ENCODE data around the gene NBEA.

NBEA gene

GRCh38 chr13:35512271-35512920 is 570.3 kb downstream of the NBEA start:
- peak; percentile 90 for DNase-seq (ENCODE audit: low spot score)

GRCh38 chr13:35514061-35514477 is 572.0 kb downstream of the NBEA start:
- DNase-seq (ENCODE audit: low spot score), result no peak

GRCh38 chr13:35514801-35515502 is 572.9 kb downstream of the NBEA start:
- no peak for DNase-seq (ENCODE audit: low spot score)

- DNase-seq (ENCODE audit: low spot score), result no peak
These were observed 576.4 kb downstream of the NBEA start for GRCh38 chr13:35518337-35518946.

GRCh38 chr13:35524171-35524570 is 582.1 kb downstream of the NBEA start:
- DNase-seq (ENCODE audit: low spot score), result no peak

GRCh38 chr13:35526577-35526976 is 584.5 kb downstream of the NBEA start:
- no peak for DNase-seq (ENCODE audit: low spot score)

- DNase-seq (ENCODE audit: low spot score), result no peak
These were observed 585.4 kb downstream of the NBEA start for GRCh38 chr13:35527451-35527850.

- no peak for DNase-seq (ENCODE audit: low spot score)
These were observed 588.1 kb downstream of the NBEA start for GRCh38 chr13:35530147-35530546.

- DNase-seq (ENCODE audit: low spot score), result no peak
These were observed 588.5 kb downstream of the NBEA start for GRCh38 chr13:35530581-35530980.

- no peak for DNase-seq (ENCODE audit: low spot score)
These were observed 589.5 kb downstream of the NBEA start for GRCh38 chr13:35531526-35531925.

GRCh38 chr13:35534343-35534742 is 592.3 kb downstream of the NBEA start:
- no peak for DNase-seq (ENCODE audit: low spot score)

- DNase-seq (ENCODE audit: low spot score), result no peak
These were observed 606.7 kb downstream of the NBEA start for GRCh38 chr13:35548790-35549189.

GRCh38 chr13:35549481-35549880 is 607.4 kb downstream of the NBEA start:
- peak; percentile 35 for DNase-seq (ENCODE audit: low spot score)

GRCh38 chr13:35552172-35552844 is 610.2 kb downstream of the NBEA start:
- peak; percentile 17 for DNase-seq (ENCODE audit: low spot score)

GRCh38 chr13:35554972-35555623 is 613.0 kb downstream of the NBEA start:
- no peak for DNase-seq (ENCODE audit: low spot score)

GRCh38 chr13:35557475-35557874 is 615.4 kb downstream of the NBEA start:
- DNase-seq (ENCODE audit: low spot score), result no peak

GRCh38 chr13:35561540-35561939 is 619.5 kb downstream of the NBEA start:
- no peak for DNase-seq (ENCODE audit: low spot score)

- DNase-seq (ENCODE audit: low spot score), result no peak
These were observed 623.2 kb downstream of the NBEA start for GRCh38 chr13:35565273-35565672.

GRCh38 chr13:35566340-35566739 is 624.3 kb downstream of the NBEA start:
- DNase-seq (ENCODE audit: low spot score), result no peak

- no peak for DNase-seq (ENCODE audit: low spot score)
These were observed 625.4 kb downstream of the NBEA start for GRCh38 chr13:35567406-35567980.

- DNase-seq (ENCODE audit: low spot score), result no peak
These were observed 631.6 kb downstream of the NBEA start for GRCh38 chr13:35573639-35574038.

- no peak for DNase-seq (ENCODE audit: low spot score)
These were observed 650.4 kb downstream of the NBEA start for GRCh38 chr13:35592457-35592856.
